RCC 7860 (cell line): ENCODE results near the gene CBX4.

Experiments
- DNase-seq: peaks from one replicate; pipeline ENCODE4 v3.0.0-alpha.2; 2015; ENCODE audit warnings: low spot score
- FAIRE-seq: peaks from 2 replicates; lab custom pipeline; 2012; peaks lifted over from hg19 to GRCh38; lab: Jason Lieb, UNC

The CBX4 gene

DNA sequence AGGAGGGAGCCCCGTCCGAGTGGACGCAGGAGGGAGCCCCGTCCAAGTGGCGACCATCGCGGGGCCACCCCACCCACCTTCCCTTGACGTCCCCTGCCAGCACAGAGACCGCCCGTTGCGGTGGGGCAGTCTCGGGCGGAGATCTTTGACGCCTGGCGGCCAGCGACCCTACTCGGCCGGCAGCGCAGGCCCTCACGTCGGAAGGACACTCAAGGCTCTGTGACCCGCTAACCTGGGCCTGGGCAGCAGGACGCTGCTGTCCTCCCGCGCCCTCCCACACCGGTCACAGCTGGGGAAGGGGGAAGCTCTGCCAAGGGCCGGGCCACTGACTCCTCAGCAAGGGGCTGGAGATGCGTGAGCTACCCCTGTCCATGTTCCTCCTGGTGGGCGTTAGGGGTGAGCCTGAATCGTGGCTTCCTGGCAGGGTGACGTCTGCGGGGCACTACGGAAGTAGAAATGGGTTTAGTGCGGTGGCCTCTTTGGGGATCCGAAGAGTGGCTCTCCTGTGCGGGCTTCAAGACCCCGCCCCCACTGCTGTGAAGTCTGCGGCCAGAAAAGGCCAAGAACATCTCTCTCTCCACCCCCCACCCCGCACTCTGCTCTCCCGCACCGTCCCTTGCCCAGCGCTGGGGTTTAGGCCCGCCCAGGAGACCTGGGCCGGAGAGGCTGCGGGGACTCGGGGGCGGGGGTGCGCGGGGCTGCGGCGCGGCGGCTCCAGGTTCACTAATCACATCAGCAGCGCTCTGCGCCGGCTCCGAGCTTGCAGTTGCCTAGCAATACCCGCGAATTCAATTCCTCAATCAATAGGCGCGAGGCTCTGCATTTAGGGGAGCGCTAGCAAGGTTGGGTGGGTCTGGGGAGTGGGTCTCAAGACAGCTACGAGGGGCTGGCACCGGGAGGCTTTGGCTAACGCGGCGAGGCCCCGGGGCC, 48.2 kb downstream of the CBX4 start:
- no peak for FAIRE-seq

DNA sequence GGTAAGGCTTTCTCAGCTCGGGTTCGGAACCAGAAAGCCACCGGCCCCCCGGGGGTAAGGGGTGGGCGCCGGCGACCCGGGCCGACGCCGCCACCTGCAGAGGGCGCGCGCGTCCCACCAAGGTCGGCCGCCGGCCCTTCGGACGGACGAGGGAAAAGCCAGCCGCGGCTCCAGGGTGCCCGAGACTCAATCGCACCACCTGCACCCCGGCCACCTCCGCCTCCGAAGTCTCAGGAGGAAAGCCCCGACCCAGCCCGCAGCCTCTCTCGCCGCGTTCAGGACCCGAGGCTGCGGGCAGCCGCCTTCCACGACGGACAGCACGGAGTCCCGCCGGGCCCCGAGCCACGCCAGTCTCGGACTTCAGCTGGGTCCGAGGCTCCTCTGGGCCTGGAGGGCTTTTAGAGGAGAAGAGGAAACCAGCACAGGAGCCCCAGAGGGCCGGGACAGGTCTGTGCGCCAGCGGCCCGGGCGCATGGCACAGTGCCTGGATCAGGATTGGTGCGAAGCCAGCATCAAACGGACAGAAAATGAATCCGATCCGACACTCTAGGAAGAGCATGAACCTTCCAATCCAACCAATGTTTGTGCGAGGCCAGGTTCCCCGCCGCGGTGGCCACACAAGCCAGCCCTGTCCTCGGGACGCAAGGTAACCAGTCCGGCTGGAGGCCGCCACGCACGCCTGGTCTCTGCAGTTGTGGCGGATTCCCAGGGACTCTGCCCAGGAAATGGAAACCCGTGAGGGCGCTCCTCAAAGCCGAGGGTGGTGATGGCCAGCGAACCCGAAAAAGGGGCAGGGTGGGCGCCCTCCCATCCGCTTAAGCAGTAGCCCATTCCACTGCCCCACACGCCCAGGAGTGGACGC, 49.1 kb downstream of the CBX4 start:
- FAIRE-seq (no peak), DNase-seq (no peak)

More for the DNA sequence above, 48.2 kb downstream of the CBX4 start:
- DNase-seq = no peak

DNA sequence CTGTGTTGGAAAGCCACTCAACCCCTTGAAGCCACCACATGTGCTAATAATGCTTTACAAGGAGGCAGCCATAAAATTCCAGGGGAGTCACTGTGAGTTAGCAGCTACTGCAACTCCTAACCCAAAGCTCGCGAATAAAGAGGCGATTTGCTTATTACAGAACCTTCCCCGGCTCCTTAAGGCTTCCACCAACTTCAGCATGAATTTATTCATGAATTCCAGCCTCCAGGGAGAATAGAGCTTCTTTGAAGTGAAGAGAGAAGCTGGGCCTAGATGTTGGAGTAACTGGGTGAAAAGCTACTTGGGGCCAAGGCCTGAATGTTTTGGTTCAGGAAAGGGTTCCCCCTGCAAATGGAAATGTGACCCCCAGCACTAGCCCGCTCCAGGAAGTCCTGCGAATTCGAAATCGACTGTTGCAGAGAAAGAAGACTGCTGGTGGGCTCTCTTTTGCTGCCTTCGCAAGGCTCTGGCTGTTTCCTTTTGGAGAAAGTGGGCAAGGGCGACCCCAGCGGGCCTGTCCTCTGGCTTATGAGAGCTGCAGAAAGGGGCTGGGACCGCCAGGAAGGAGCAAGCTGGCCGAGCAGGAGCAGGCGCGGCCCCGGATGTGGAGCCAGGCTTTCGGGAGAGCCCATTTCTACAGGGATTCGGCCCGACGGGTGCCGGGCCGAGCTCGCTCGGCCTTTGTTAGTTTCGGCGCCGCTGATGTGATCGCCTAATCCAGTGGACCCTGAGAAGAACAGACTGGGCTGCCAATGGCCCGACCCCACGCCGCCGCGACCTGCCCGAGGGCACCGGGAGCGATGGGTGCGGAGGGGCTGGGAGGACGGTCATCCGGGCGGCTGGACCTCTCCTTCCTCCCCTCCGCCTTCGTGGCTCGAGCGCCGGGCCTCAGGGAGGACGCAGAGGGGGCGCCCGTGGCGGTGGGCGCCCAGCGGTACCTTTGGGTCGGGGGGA, 50.0 kb downstream of the CBX4 start:
- no peak for FAIRE-seq
- no peak for DNase-seq

DNA sequence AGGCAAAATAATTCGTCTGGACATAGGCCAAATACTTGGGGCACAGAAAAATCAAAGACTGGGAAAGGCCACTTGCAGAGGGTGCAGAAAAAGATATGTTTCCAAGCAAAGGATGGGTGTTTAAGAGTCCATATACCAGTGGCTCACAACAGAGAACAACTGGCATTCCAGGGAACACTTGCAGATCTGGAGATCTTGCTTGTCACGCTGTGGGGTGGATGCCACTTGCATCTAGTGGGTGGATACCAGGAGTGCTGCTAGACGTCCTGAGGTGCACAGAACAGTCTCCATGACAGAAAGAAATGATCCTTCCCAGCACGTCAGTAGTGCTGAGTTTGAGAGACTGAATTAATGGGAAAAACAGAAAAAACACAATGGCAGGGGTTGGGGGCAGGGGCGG, 50.8 kb downstream of the CBX4 start:
- FAIRE-seq = no peak
- no peak for DNase-seq

DNA sequence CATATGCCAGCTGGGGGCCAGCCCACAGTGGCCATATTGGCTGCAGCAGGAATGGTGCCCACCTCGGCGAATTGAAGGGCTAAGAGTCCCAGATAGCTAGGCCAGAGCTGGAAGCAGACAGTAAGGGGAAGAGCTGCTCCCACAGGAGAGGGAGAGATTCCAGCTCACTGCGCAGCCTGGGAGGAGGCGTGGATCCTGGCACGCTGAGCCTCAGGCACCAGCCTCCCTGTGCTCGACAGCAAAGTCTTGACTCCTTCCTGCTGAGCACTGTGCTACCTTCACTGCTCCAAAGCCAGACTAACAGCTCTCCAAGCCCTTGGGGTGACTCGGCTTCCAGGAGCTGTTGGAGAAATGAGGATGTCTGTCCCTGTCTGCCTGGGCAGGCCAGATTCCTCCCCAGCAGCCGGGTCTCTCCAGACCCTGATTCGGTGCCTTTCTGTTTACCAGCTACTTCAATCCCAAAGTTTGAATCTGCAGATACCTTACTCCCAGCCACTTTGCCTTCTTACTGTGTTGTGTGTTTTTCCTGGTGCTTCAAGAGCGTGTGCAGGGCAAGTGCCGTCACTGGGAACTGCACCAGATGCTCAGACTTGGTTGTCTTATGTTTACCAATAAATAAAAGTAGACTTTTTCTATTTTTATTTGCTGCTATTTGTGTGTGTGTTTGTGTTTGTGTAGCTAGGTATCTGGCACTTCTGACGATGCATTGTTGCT, 52.2 kb downstream of the CBX4 start:
- FAIRE-seq = no peak
- no peak for DNase-seq

DNA sequence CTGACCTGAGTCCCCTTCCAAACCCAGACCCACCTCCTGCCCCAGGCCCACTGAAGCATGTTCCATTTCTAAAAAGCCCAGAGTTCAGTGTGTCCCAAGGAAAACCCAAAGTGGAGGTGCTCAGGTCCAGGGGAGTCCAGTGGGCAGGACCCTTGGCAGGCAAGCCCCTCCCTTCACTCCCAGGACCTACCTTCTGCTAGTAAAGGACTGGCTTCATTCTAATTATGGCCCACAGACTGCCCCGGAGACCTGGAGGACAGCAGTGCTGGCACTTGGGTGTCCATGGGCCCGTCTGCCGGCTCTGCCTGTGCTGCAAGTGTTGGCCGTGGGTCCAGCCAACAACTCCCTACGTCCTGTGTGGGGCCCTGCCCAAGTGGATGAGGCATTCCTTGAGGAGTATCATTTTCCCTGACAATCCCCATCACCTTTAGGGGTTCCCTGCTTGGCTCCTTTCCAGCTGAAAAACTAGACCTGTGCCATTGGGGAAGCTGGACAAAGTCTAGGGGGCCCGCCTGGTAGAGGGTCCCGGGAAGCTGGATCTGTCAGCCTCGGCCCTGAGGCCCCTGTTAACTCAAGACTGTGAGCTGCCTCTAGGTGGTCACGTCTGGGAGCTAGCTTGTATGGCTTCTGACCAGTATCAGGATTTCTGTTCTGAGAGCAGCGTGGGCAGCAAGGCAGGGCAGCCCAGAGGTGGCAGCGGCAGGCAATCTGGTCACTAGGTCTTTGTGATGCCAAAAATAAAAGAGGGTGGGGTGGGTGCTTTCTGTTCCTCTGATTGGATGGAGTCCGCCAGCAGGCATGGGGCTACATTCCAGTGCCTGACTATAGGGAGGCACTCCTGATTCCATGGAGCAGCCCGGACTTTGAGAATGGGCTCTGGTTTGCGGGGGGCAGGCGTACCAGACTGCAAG, 53.1 kb downstream of the CBX4 start:
- FAIRE-seq = no peak
- no peak for DNase-seq

DNA sequence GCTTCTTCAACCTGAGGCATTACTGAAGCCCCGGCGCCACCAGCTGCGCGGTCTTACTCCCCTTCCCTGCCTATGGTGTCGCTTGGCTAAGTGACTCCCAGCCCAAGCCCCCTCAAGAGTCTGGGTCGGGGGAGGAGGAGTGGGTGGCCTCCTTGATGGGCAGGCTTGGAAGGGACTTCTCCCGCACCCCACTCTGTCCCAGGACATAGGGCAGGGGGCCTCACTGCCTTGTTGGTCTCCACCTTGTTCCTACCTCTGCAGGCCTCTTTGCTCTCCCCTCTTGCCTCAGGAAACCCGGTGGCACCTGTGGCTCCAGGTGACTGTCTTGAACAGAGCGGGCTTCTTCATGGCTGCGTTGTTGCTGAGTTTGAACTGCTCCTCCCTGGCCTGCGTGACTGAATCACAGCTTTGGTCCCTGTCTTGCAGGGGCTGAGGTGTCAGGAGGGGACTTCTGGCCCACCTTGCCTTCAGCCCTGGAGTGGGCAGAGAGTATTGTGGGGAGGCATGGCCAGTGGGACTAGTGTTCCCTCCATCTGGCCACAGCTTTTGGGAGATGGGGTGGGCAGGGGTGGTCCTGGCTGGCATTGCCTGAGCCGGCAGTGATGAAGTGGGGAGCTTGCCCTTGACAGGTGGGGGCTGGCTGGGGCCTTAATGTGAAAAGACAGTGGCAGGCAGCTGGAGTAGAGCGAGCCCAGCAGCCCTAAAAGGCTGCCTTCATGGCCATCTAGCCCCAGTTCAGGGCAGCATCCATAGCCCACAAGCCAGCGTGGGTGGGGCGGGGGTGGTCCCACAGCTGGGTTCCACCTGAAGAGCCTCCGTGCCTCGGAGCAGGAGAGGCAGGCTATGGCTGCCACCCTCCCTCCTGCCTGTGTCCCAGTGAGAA, 54.0 kb downstream of the CBX4 start:
- FAIRE-seq = no peak
- DNase-seq = no peak

DNA sequence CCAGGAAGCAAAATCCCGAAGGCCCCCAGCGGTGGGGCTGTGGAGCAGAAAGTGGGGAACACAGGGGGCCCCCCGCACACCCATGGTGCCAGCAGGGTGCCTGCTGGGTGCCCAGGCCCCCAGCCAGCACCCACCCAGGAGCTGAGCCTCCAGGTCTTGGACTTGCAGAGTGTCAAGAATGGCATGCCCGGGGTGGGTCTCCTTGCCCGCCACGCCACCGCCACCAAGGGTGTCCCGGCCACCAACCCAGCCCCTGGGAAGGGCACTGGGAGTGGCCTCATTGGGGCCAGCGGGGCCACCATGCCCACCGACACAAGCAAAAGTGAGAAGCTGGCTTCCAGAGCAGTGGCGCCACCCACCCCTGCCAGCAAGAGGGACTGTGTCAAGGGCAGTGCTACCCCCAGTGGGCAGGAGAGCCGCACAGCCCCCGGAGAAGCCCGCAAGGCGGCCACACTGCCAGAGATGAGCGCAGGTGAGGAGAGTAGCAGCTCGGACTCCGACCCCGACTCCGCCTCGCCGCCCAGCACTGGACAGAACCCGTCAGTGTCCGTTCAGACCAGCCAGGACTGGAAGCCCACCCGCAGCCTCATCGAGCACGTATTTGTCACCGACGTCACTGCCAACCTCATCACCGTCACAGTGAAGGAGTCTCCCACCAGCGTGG, 54.8 kb downstream of the CBX4 start:
- no peak for FAIRE-seq

DNA sequence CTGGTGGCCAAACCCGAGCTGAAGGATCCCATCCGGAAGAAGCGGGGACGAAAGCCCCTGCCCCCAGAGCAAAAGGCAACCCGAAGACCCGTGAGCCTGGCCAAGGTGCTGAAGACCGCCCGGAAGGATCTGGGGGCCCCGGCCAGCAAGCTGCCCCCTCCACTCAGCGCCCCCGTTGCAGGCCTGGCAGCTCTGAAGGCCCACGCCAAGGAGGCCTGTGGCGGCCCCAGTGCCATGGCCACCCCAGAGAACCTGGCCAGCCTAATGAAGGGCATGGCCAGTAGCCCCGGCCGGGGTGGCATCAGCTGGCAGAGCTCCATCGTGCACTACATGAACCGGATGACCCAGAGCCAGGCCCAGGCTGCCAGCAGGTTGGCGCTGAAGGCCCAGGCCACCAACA, 55.3 kb downstream of the CBX4 start:
- DNase-seq (no peak), FAIRE-seq (no peak)

More for the DNA sequence above, 54.8 kb downstream of the CBX4 start:
- no peak for DNase-seq
